Bladder microvascular endothelial cell (primary cell): ENCODE data around the gene CD163L1. TPM values are rescaled to one million over a fixed set of nuclear protein-coding genes. Genes with fewer than 3 reads are reported as not detected.

Experiments
- total RNA-seq: library from RNA; depleted of rRNA; stranded (reverse); fragments of >200 nt; gene quantifications from 2 replicates; pipeline ENCODE4 v1.2.3, GENCODE V29; 2014

CD163L1 gene
- 4.7 and 15.8 TPM in 2 replicates for total RNA-seq

GRCh38 chr12:7444076-7444475 is at the start of gene CD163L1:
Gene CD163L1, minus strand, starts transcription at chr12:7444153. Its CDS starts 26 bp downstream, at chr12:7444127.

Other genes with a start within 250 kb of the CD163L1 start
- not detected in 2 replicates for gene ACSM4, start 140.1 kb downstream of the CD163L1 start, total RNA-seq
- gene CD163, start 59.6 kb upstream of the CD163L1 start, total RNA-seq: not detected in 2 replicates
- gene APOBEC1, start 221.8 kb upstream of the CD163L1 start, total RNA-seq: not detected in 2 replicates